DND-41 (cell line): ENCODE results near the gene NFKBIZ.

Source experiments
- ATAC-seq: fragments of 200-7000 bp; cut with Tn5 transposase; 3 replicates; pipeline ENCODE4 v1.9.1; 2021; ENCODE audit warnings: low read depth; ENCODE audit not compliant: insufficient read depth
- DNase-seq: peaks from one replicate; pipeline ENCODE4 v3.0.0-alpha.2; 2020
- H2AFZ ChIP-seq: 2 replicates; pipeline ENCODE4 v1.6.0; 2012; ENCODE audit warnings: low read depth, low read length
- H3K27ac ChIP-seq: 2 replicates; pipeline ENCODE4 v1.5.1; 2012; ENCODE audit warnings: low read length, inconsistent platforms
- H3K27me3 ChIP-seq: fragments of 200-600 bp; sonication (generic); 2 replicates; pipeline ENCODE4 v1.6.0; 2012; ENCODE audit warnings: low read length, mild to moderate bottlenecking, inconsistent platforms; ENCODE audit not compliant: insufficient read depth, poor library complexity
- H3K36me3 ChIP-seq: 2 replicates; pipeline ENCODE4 v1.5.1; 2012; ENCODE audit warnings: low read length, inconsistent platforms; ENCODE audit not compliant: insufficient read depth
- H3K4me1 ChIP-seq: 2 replicates; pipeline ENCODE4 v1.5.1; 2012; ENCODE audit warnings: mild to moderate bottlenecking, low read length; ENCODE audit not compliant: insufficient read depth
- H3K4me2 ChIP-seq: 2 replicates; pipeline ENCODE4 v1.6.0; 2012; ENCODE audit warnings: mild to moderate bottlenecking, moderate library complexity, low read length, inconsistent platforms; ENCODE audit not compliant: insufficient read depth
- H3K4me3 ChIP-seq, 2 experiments: fragments of 200-600 bp in 1 of 2; shearing (Covaris generic) in 1 of 2; 2 replicates each; pipeline ENCODE4 v1.5.1; 2012 to 2016; ENCODE audit warnings: inconsistent platforms in 2 of 2, low read length in 2 of 2, mild to moderate bottlenecking in 2 of 2, low read depth in 1 of 2, moderate library complexity in 1 of 2
- H3K79me2 ChIP-seq: 2 replicates; pipeline ENCODE4 v1.6.0; 2012; ENCODE audit warnings: low read length, inconsistent platforms; ENCODE audit not compliant: insufficient read depth
- H3K9ac ChIP-seq: 2 replicates; pipeline ENCODE4 v1.6.0; 2012; ENCODE audit warnings: low read depth, mild to moderate bottlenecking, inconsistent platforms, low read length, moderate library complexity
- H3K9me3 ChIP-seq: 2 replicates; pipeline ENCODE4 v1.5.1; 2012; ENCODE audit warnings: low read length, moderate library complexity, mild to moderate bottlenecking, inconsistent platforms; ENCODE audit not compliant: insufficient read depth, severe bottlenecking
- H4K20me1 ChIP-seq: 2 replicates; pipeline ENCODE4 v1.6.0; 2012; ENCODE audit warnings: low read length; ENCODE audit not compliant: insufficient read depth
- EZH2 ChIP-seq: IDR thresholded peaks from 3 replicates; pipeline ENCODE4 v1.6.1; 2012; ENCODE audit warnings: borderline replicate concordance, low read depth, mild to moderate bottlenecking, moderate library complexity, low read length, inconsistent platforms; ENCODE audit not compliant: severe bottlenecking
- TF ChIP-seq, protein P1 (sequence below): IDR thresholded peaks from 2 replicates; pipeline ENCODE4 v1.5.1; 2012; ENCODE audit warnings: borderline replicate concordance, low read length, moderate library complexity, mild to moderate bottlenecking; ENCODE audit not compliant: poor library complexity, severe bottlenecking; ENCODE audit errors: extremely low read depth

The NFKBIZ gene

GRCh38 chr3:101898752-101899169 is 49.4 kb downstream of the NFKBIZ start:
- no peak for DNase-seq
- no peak overlapping the region for H3K9ac ChIP-seq
- no peaks in the 10 kb centered on the region for H3K36me3 ChIP-seq
- no peak overlapping the region for H3K4me3 ChIP-seq
- H3K27me3 ChIP-seq, result peaks cover 4% of the 10 kb centered on the region
- no peak for ATAC-seq
- H3K9me3 ChIP-seq, result no peaks in the 10 kb centered on the region
- no peak overlapping the region for H2AFZ ChIP-seq
- H3K4me1 ChIP-seq, result no peaks in the 10 kb centered on the region
- no peaks in the 10 kb centered on the region for H3K79me2 ChIP-seq
- no peak overlapping the region for H3K27ac ChIP-seq
- H4K20me1 ChIP-seq, result no peaks in the 10 kb centered on the region
- no peak overlapping the region for H3K4me2 ChIP-seq
- TF ChIP-seq, protein P1, sequence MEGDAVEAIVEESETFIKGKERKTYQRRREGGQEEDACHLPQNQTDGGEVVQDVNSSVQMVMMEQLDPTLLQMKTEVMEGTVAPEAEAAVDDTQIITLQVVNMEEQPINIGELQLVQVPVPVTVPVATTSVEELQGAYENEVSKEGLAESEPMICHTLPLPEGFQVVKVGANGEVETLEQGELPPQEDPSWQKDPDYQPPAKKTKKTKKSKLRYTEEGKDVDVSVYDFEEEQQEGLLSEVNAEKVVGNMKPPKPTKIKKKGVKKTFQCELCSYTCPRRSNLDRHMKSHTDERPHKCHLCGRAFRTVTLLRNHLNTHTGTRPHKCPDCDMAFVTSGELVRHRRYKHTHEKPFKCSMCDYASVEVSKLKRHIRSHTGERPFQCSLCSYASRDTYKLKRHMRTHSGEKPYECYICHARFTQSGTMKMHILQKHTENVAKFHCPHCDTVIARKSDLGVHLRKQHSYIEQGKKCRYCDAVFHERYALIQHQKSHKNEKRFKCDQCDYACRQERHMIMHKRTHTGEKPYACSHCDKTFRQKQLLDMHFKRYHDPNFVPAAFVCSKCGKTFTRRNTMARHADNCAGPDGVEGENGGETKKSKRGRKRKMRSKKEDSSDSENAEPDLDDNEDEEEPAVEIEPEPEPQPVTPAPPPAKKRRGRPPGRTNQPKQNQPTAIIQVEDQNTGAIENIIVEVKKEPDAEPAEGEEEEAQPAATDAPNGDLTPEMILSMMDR, result no peak
- TF ChIP-seq EZH2, result no peak

GRCh38 chr3:101900316-101900715 is 51.0 kb downstream of the NFKBIZ start:
- no peaks in the 10 kb centered on the region for H3K36me3 ChIP-seq
- H3K4me1 ChIP-seq, result no peaks in the 10 kb centered on the region
- DNase-seq, result no peak
- no peak for ATAC-seq
- peaks cover 4% of the 10 kb centered on the region for H3K27me3 ChIP-seq
- H3K79me2 ChIP-seq, result no peaks in the 10 kb centered on the region
- H3K9ac ChIP-seq, result no peak overlapping the region
- no peaks in the 10 kb centered on the region for H4K20me1 ChIP-seq
- H3K4me2 ChIP-seq, result no peak overlapping the region
- no peak for TF ChIP-seq EZH2
- TF ChIP-seq, protein P1, result no peak
- H3K9me3 ChIP-seq, result no peaks in the 10 kb centered on the region
- no peak overlapping the region for H2AFZ ChIP-seq
- no peak overlapping the region for H3K27ac ChIP-seq
- H3K4me3 ChIP-seq, result no peak overlapping the region

- Histone ChIP-seq H3K9ac (no peak overlapping the region), H3K36me3 (no peaks in the 10 kb centered on the region), H3K27me3 (peaks cover 4% of the 10 kb centered on the region), H4K20me1 (no peaks in the 10 kb centered on the region), H3K27ac (no peak overlapping the region), H2AFZ (no peak overlapping the region), H3K79me2 (no peaks in the 10 kb centered on the region), H3K4me1 (no peaks in the 10 kb centered on the region), H3K4me2 (no peak overlapping the region), H3K9me3 (no peaks in the 10 kb centered on the region), H3K4me3 (no peak overlapping the region)
- DNase-seq (no peak), ATAC-seq (no peak)
- TF ChIP-seq, protein P1, result no peak
- TF ChIP-seq EZH2, result no peak
Observed at GRCh38 chr3:101900736-101901135, 51.4 kb downstream of the NFKBIZ start.

- DNase-seq (no peak), ATAC-seq (no peak)
- Histone ChIP-seq H3K4me3 (no peak overlapping the region), H4K20me1 (no peaks in the 10 kb centered on the region), H3K36me3 (no peaks in the 10 kb centered on the region), H3K9ac (no peak overlapping the region), H3K27me3 (peaks cover 4% of the 10 kb centered on the region), H2AFZ (no peak overlapping the region), H3K4me1 (no peaks in the 10 kb centered on the region), H3K9me3 (no peaks in the 10 kb centered on the region), H3K4me2 (no peak overlapping the region), H3K27ac (no peak overlapping the region), H3K79me2 (no peaks in the 10 kb centered on the region)
- TF ChIP-seq, protein P1, result no peak
- TF ChIP-seq EZH2, result no peak
Observed at GRCh38 chr3:101902041-101902440, 52.7 kb downstream of the NFKBIZ start.
